AG09309 (cell line): ENCODE data around the gene NELFB.

Source experiments
- DNase-seq: peaks from one replicate; pipeline ENCODE4 v3.0.0-alpha.2; 2010; ENCODE audit warnings: low read depth
- H3K4me3 ChIP-seq: 2 replicates; pipeline ENCODE4 v1.5.1; 2011; ENCODE audit warnings: mild to moderate bottlenecking, low read depth, low read length, moderate library complexity; ENCODE audit not compliant: control insufficient read depth
- TF ChIP-seq, protein P1 (sequence below): IDR thresholded peaks from 2 replicates; pipeline ENCODE4 v1.5.1; 2011; ENCODE audit warnings: mild to moderate bottlenecking, low read depth, low read length, inconsistent platforms; ENCODE audit not compliant: insufficient read depth, control insufficient read depth; ENCODE audit errors: missing control alignments

The NELFB gene

GRCh38 chr9:137314561-137315560, 59.7 kb downstream of the NELFB start:
- no peak overlapping the region for H3K4me3 ChIP-seq
- DNase-seq = no peak
- TF ChIP-seq, protein P1, sequence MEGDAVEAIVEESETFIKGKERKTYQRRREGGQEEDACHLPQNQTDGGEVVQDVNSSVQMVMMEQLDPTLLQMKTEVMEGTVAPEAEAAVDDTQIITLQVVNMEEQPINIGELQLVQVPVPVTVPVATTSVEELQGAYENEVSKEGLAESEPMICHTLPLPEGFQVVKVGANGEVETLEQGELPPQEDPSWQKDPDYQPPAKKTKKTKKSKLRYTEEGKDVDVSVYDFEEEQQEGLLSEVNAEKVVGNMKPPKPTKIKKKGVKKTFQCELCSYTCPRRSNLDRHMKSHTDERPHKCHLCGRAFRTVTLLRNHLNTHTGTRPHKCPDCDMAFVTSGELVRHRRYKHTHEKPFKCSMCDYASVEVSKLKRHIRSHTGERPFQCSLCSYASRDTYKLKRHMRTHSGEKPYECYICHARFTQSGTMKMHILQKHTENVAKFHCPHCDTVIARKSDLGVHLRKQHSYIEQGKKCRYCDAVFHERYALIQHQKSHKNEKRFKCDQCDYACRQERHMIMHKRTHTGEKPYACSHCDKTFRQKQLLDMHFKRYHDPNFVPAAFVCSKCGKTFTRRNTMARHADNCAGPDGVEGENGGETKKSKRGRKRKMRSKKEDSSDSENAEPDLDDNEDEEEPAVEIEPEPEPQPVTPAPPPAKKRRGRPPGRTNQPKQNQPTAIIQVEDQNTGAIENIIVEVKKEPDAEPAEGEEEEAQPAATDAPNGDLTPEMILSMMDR = no peak

DNA sequence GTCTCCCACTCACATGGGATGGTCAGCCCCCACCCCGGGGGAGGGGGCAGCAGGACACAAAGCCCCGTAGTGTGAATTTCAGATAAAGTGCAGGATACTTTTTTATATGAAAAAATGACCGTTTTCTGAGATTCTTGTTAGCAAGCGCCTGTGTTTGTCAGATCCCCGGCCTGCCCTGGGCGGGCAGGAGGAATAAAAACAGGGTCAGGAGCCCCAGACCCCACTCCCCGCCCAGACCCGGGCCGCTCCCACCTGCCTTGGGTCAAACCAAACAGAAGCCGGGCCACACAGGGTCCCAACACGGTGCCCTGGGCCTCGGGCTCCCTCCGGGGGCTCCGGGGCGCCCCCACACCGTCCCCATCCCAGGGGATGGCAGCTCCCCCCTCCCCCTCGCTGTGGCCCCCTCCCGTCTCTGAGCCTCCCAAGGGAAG, 60.5 kb downstream of the NELFB start:
- TF ChIP-seq, protein P1 = no peak
- H3K4me3 ChIP-seq = no peak overlapping the region

DNA sequence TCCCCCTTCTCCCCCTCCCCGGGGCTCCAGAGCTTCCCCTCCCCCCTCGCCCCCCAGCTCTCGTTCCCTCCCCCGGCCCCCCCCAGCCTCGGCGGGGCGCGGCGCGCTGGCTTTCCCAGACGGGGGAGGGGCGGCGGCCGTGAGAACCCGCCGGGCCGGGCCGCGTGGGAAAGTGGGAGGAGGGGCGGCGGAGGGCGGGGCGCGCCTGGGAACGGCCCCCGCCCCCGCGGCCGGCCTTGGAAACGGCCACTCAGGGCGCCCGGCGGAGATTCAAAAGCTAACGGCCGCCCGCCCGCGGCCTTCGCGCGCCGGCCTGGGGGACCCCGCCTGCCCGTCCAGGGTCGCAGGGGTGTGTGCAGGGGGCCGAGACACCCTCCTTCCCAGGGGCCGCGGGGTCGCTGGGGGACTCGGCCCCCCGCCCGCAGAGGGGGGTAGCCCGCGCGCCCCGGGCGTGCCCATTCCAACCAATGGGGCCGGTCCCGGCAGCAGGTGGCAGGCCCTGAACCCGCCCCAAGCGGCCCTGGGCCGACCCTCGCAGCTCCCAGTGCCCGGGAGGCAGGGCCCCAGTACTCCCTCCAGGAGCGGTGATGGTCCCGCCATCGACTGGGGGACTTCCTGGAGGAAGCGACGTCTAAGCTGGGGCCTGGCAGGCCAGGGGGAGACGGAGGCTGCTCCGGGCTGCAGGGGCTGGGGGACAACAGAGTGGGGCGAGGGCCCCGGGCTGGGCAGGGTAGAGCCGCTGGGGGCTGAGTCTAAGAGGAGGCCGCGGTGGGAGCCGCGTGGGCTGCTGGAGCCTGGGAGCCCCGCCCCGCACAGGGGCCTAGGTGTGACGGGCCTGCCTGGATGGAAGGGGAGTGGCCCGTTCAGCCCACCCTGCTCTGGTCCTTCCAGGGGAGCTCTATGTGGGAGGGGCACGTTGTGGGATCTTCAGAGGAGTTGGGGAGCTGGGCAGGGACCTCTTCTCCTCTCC, 61.2 kb downstream of the NELFB start:
- no peak for DNase-seq
- TF ChIP-seq, protein P1 = no peak
- H3K4me3 ChIP-seq = no peak overlapping the region

More for the DNA sequence above, 60.5 kb downstream of the NELFB start:
- DNase-seq = no peak

DNA sequence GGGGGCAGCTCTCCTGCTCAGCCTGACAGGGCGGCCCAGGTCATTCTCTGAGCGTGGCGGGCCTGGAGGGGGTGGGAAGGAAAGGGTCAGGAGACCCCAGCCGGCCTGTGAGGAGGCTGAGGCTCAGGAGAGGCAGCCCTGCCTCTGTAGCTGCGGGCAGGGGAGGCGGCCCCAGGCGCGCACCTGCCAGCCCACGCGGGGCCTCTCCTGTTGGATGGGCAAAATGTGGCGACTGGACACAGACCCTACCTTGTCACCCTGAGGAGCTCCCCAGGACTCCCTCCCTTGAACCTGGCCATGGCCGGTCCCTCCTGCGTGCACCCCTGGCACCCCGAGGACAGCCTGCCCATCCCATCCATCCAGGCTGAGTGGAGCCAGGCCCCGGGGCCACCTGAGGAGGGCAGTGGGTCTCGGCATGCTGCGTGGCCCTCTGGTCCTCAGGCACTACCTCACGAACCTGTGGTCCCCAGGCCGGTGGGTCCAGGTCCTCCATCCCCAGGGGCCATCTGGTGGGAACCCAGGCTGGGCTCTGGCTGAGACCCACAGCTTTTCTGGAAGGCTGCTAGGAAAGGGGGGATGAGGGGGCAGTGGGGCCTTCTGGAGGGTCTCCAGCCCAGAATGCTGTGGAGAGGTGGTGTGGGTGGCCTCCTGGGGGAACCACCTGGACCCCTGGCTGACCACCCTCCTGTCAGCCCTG, 62.0 kb downstream of the NELFB start:
- H3K4me3 ChIP-seq = no peak overlapping the region
- DNase-seq = no peak
- TF ChIP-seq, protein P1 = no peak

DNA sequence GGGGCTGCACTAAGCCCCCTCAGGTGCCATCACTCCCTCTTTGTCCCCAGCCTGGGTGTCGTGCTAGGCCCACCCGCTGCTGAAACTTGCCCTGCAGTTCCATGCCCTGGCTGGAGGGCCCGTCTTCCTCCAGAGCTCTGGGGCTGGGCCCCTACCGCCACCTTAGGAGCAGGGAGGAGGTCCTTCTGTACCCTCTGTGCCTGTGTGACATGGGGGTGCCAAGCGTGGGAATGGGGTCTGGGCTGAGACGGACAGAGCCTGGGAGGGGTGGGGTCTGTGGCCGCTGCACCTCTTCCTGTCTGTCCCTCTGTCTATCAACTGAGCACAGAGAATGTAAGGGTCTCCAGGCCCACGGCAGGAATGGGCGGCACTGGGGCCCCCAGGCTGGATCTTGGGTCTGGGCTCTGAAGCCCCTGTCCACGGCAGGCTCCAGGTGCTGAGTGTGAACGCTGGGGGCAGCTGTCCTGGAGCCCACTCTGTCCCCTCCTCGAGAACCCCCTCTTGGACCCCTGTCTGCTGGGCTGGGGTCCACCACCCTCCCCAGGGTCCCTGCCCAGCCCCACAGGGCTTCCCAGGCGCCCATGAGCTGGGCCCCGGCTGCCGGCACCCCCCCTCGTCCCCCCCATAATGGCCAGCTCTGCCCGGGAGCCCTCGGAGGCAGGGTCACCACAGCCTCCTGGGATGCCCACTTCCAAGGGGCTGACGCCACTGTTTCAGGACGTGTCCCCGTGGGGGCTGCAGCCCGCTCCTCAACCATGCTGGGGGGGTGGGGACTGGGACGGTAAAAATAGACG, 62.8 kb downstream of the NELFB start:
- no peak for DNase-seq
- H3K4me3 ChIP-seq = no peak overlapping the region
- TF ChIP-seq, protein P1 = no peak
